H9 (cell line): ENCODE measurements around the gene ENTPD6. TPM values are rescaled to one million over a fixed set of nuclear protein-coding genes. Genes with fewer than 3 reads are reported as not detected.

Source experiments
- DNase-seq: peaks from one replicate; pipeline ENCODE4 v3.0.0-alpha.2; 2017
- H2AFZ ChIP-seq: one replicate; pipeline ENCODE4 v1.6.1; 2013; ENCODE audit warnings: mild to moderate bottlenecking, low read length, control low read depth, moderate library complexity
- H2AK5ac ChIP-seq: 2 replicates; pipeline ENCODE4 v1.6.1; 2013; ENCODE audit warnings: low read length, control low read depth, mixed read lengths; ENCODE audit not compliant: insufficient read length
- H2BK120ac ChIP-seq: one replicate; pipeline ENCODE4 v1.6.1; 2013; ENCODE audit warnings: low read depth, mild to moderate bottlenecking, low read length, control low read depth, inconsistent platforms; ENCODE audit not compliant: poor library complexity, severe bottlenecking
- H2BK12ac ChIP-seq: 2 replicates; pipeline ENCODE4 v1.6.1; 2013; ENCODE audit warnings: low read length, control low read depth, mixed read lengths, low read depth; ENCODE audit not compliant: insufficient read length
- H2BK15ac ChIP-seq: 2 replicates; pipeline ENCODE4 v1.6.1; 2013; ENCODE audit warnings: low read depth, low read length, control low read depth
- H2BK20ac ChIP-seq: one replicate; pipeline ENCODE4 v1.6.1; 2013; ENCODE audit warnings: low read depth, mild to moderate bottlenecking, low read length, control low read depth, inconsistent platforms; ENCODE audit not compliant: poor library complexity, severe bottlenecking
- H2BK5ac ChIP-seq: 2 replicates; pipeline ENCODE4 v1.6.1; 2013; ENCODE audit warnings: low read length, control low read depth, mixed read lengths; ENCODE audit not compliant: insufficient read length
- H3K14ac ChIP-seq: 2 replicates; pipeline ENCODE4 v1.6.1; 2013; ENCODE audit warnings: low read length, control low read depth; ENCODE audit not compliant: insufficient read depth
- H3K18ac ChIP-seq: 2 replicates; pipeline ENCODE4 v1.6.1; 2013; ENCODE audit warnings: low read depth, mild to moderate bottlenecking, mixed read lengths, low read length, control low read depth; ENCODE audit not compliant: insufficient read length
- H3K23ac ChIP-seq: 2 replicates; pipeline ENCODE4 v1.6.1; 2013; ENCODE audit warnings: low read length, control low read depth, mixed read lengths, low read depth; ENCODE audit not compliant: insufficient read length
- H3K23me2 ChIP-seq: 2 replicates; pipeline ENCODE4 v1.6.1; 2013; ENCODE audit warnings: low read depth, mild to moderate bottlenecking, mixed read lengths, low read length, control low read depth; ENCODE audit not compliant: insufficient read length, poor library complexity, severe bottlenecking
- H3K27ac ChIP-seq: 2 replicates; pipeline ENCODE4 v1.5.1; 2013; ENCODE audit warnings: low read length, control low read depth, mixed read lengths, low read depth; ENCODE audit not compliant: insufficient read length
- H3K27me3 ChIP-seq: 2 replicates; pipeline ENCODE4 v1.6.1; 2013; ENCODE audit warnings: low read length, control low read depth, inconsistent platforms; ENCODE audit not compliant: insufficient read depth
- H3K4ac ChIP-seq: 2 replicates; pipeline ENCODE4 v1.6.1; 2013; ENCODE audit warnings: low read depth, mild to moderate bottlenecking, control low read depth, inconsistent platforms, low read length, moderate library complexity
- H3K4me1 ChIP-seq: 2 replicates; pipeline ENCODE4 v1.6.1; 2013; ENCODE audit warnings: low read length, control low read depth, inconsistent platforms; ENCODE audit not compliant: insufficient read depth
- H3K4me2 ChIP-seq: 2 replicates; pipeline ENCODE4 v1.6.1; 2013; ENCODE audit warnings: low read length, control low read depth, mixed read lengths; ENCODE audit not compliant: insufficient read length, insufficient read depth
- H3K56ac ChIP-seq: 2 replicates; pipeline ENCODE4 v1.6.1; 2013; ENCODE audit warnings: low read depth, mild to moderate bottlenecking, mixed read lengths, low read length, control low read depth; ENCODE audit not compliant: insufficient read length
- H3K79me1 ChIP-seq: 2 replicates; pipeline ENCODE4 v1.6.1; 2013; ENCODE audit warnings: low read depth, mild to moderate bottlenecking, moderate library complexity, low read length, control low read depth, inconsistent platforms; ENCODE audit not compliant: insufficient read depth, poor library complexity, severe bottlenecking
- H3K79me2 ChIP-seq: 2 replicates; pipeline ENCODE4 v1.6.1; 2013; ENCODE audit warnings: low read length, control low read depth, inconsistent platforms; ENCODE audit not compliant: insufficient read depth
- H3K9ac ChIP-seq: 2 replicates; pipeline ENCODE4 v1.6.1; 2013; ENCODE audit warnings: low read length, control low read depth, mixed read lengths; ENCODE audit not compliant: insufficient read length; ENCODE audit errors: extremely low read depth
- H3K9me3 ChIP-seq: one replicate; pipeline ENCODE4 v1.6.1; 2013; ENCODE audit warnings: low read depth, low read length, inconsistent platforms; ENCODE audit not compliant: control insufficient read depth
- H3T11ph ChIP-seq: one replicate; pipeline ENCODE4 v1.6.1; 2013; ENCODE audit warnings: mild to moderate bottlenecking, low read length, control low read depth, inconsistent platforms
- H4K20me1 ChIP-seq: one replicate; pipeline ENCODE4 v1.6.1; 2013; ENCODE audit not compliant: control insufficient read depth, insufficient read length, insufficient read depth
- H4K5ac ChIP-seq: 2 replicates; pipeline ENCODE4 v1.6.1; 2013; ENCODE audit warnings: low read depth, mild to moderate bottlenecking, mixed read lengths, low read length, control low read depth; ENCODE audit not compliant: insufficient read length
- H4K8ac ChIP-seq: replicated peaks from 2 replicates; pipeline ENCODE4 v1.6.1; 2013; ENCODE audit warnings: low read length, control low read depth, mixed read lengths, low read depth; ENCODE audit not compliant: insufficient read length
- H4K91ac ChIP-seq: 2 replicates; pipeline ENCODE4 v1.6.1; 2013; ENCODE audit warnings: low read depth, mild to moderate bottlenecking, moderate library complexity, mixed read lengths, low read length, control low read depth; ENCODE audit not compliant: insufficient read length
- H3K27ac Mint-ChIP-seq, 3 experiments: 2 replicates in 2 of 3; 3 replicates in 1 of 3; pipeline ENCODE4 v1.8.0; 2020 to 2021; ENCODE audit warnings: mixed read lengths in 3 of 3, mild to moderate bottlenecking in 1 of 3, moderate library complexity in 1 of 3
- H3K27me3 Mint-ChIP-seq: 2 replicates; pipeline ENCODE4 v1.8.0; 2021; ENCODE audit warnings: low read depth, mild to moderate bottlenecking, moderate library complexity, mixed read lengths
- H3K36me3 Mint-ChIP-seq, 3 experiments: 2 replicates in 2 of 3; 3 replicates in 1 of 3; pipeline ENCODE4 v1.8.0; 2020 to 2021; ENCODE audit warnings: low read depth in 3 of 3, mixed read lengths in 3 of 3; ENCODE audit not compliant: insufficient read depth in 1 of 3
- H3K4me1 Mint-ChIP-seq, 2 experiments: 2 replicates each; pipeline ENCODE4 v1.8.0; 2020; ENCODE audit warnings: mixed read lengths in 2 of 2
- H3K4me3 Mint-ChIP-seq, 2 experiments: 2 replicates in 1 of 2; 3 replicates in 1 of 2; pipeline ENCODE4 v1.8.0; 2020 to 2021; ENCODE audit warnings: mild to moderate bottlenecking in 2 of 2, mixed read lengths in 2 of 2, moderate library complexity in 1 of 2
- H3K9me3 Mint-ChIP-seq, 2 experiments: 2 replicates in 1 of 2; 3 replicates in 1 of 2; pipeline ENCODE4 v1.8.0; 2020; ENCODE audit warnings: mild to moderate bottlenecking in 2 of 2, mixed read lengths in 2 of 2, moderate library complexity in 1 of 2
- CTCF ChIP-seq: fragments of 200-600 bp; sonication (generic); conservative IDR thresholded peaks from 3 replicates; pipeline ENCODE4 v1.8.0; 2021; ENCODE audit warnings: antibody characterized with exemption, mild to moderate bottlenecking
- WGBS: extraction: QIAGEN DNeasy Blood & Tissue Kit; methylation state at CpG from one replicate; pipeline ENCODE4 v1.1.7; 2013; ENCODE audit warnings: missing lambda C conversion rate, low lambda C conversion rate, mixed read lengths; ENCODE audit not compliant: insufficient read length; ENCODE audit errors: extremely low coverage; 5-methylcytosine and 5-hydroxymethylcytosine counted together
- total RNA-seq: library from RNA; stranded (reverse); gene quantifications from 2 replicates; pipeline ENCODE4 v1.2.1, GENCODE V29; 2021

Gene ENTPD6
- total RNA-seq, 1 experiment from 2014 or later: 57.4 TPM

- no peak overlapping the region for H4K91ac ChIP-seq
- no peak for DNase-seq
- H2BK120ac ChIP-seq: no peak overlapping the region
- Mint-ChIP-seq H3K9me3 (peaks cover 0 to 2% of the 10 kb centered on the region in 2 experiments; a peak in 1 of 5 replicates), H3K4me1 (no peaks in the 10 kb centered on the region), H3K4me3 (no peak overlapping the region), H3K36me3 (no peaks in the 10 kb centered on the region), H3K27me3 (peaks cover 3% of the 10 kb centered on the region), H3K27ac (no peak overlapping the region)
- no peak overlapping the region for H3K14ac ChIP-seq
- H2BK12ac ChIP-seq: no peak overlapping the region
- no peak overlapping the region for H2AFZ ChIP-seq
- TF ChIP-seq CTCF: no peak
- no peaks in the 10 kb centered on the region for H3K9me3 ChIP-seq
- H2BK20ac ChIP-seq: no peak overlapping the region
- WGBS: no CpG with 5 or more reads among the region's 1 CpG
- H3K27me3 ChIP-seq: no peaks in the 10 kb centered on the region
- H3K4me2 ChIP-seq: no peak overlapping the region
- H3K9ac ChIP-seq: no peak overlapping the region
- H3K79me1 ChIP-seq: no peaks in the 10 kb centered on the region
- no peaks in the 10 kb centered on the region for H3K4me1 ChIP-seq
- no peak overlapping the region for H3K56ac ChIP-seq
- no peak overlapping the region for H2BK15ac ChIP-seq
- no peaks in the 10 kb centered on the region for H4K20me1 ChIP-seq
- no peak overlapping the region for H3K18ac ChIP-seq
- H3K4ac ChIP-seq: no peak overlapping the region
- no peak overlapping the region for H2AK5ac ChIP-seq
- no peaks in the 10 kb centered on the region for H3K23me2 ChIP-seq
- no peak overlapping the region for H2BK5ac ChIP-seq
- H4K8ac ChIP-seq: no peak overlapping the region
- no peak overlapping the region for H3K27ac ChIP-seq
- no peak overlapping the region for H3K23ac ChIP-seq
- no peak overlapping the region for H3T11ph ChIP-seq
- H4K5ac ChIP-seq: no peak overlapping the region
- H3K79me2 ChIP-seq: no peaks in the 10 kb centered on the region
Measured at GRCh38 chr20:25158043-25158442, 37.5 kb upstream of the ENTPD6 start.
